HepG2 (cell line): ENCODE measurements around the gene ACAA2. TPM values are rescaled to one million over a fixed set of nuclear protein-coding genes. Genes with fewer than 3 reads are reported as not detected.

ENCODE experiments used
- ARID5B ChIP-seq: IDR thresholded peaks from 2 replicates; pipeline ENCODE4 v1.4.0; 2020; ENCODE audit warnings: mild to moderate bottlenecking, missing genetic modification reagents
- BCLAF1 ChIP-seq: fragments of 450-650 bp; IDR thresholded peaks from 2 replicates; pipeline ENCODE4 v1.6.1; 2017; ENCODE audit warnings: mild to moderate bottlenecking
- ELK4 ChIP-seq: sonication (generic); formaldehyde crosslinking; IDR thresholded peaks from 2 replicates; pipeline ENCODE4 v1.9.0; 2021; ENCODE audit warnings: missing genetic modification reagents, borderline replicate concordance
- GATA4 ChIP-seq: sonication (generic); IDR thresholded peaks from 2 replicates; pipeline ENCODE4 v1.6.1; 2016; ENCODE audit warnings: antibody characterized with exemption, low read depth, borderline replicate concordance
- KAT2B ChIP-seq: fragments of 150-350 bp; IDR thresholded peaks from 2 replicates; pipeline ENCODE4 v1.6.1; 2014; ENCODE audit warnings: low read depth, low read length, borderline replicate concordance
- MAFG ChIP-seq: sonication (generic); formaldehyde crosslinking; IDR thresholded peaks from 2 replicates; pipeline ENCODE4 v1.5.1; 2020; ENCODE audit warnings: mild to moderate bottlenecking, missing genetic modification reagents
- MYC ChIP-seq: sonication (generic); formaldehyde crosslinking; IDR thresholded peaks from 2 replicates; pipeline ENCODE4 v1.9.0; 2021; ENCODE audit warnings: missing genetic modification reagents, borderline replicate concordance
- SALL2 ChIP-seq: sonication (generic); formaldehyde crosslinking; IDR thresholded peaks from 2 replicates; pipeline ENCODE4 v1.8.1; 2023; ENCODE audit warnings: mild to moderate bottlenecking, missing genetic modification reagents, inconsistent platforms
- SCMH1 ChIP-seq: sonication (generic); formaldehyde crosslinking; IDR thresholded peaks from 2 replicates; pipeline ENCODE4 v1.9.0; 2021; ENCODE audit warnings: missing genetic modification reagents, mild to moderate bottlenecking, borderline replicate concordance
- SMAD3 ChIP-seq: sonication (generic); formaldehyde crosslinking; IDR thresholded peaks from 2 replicates; pipeline ENCODE4 v1.4.0; 2020; ENCODE audit warnings: missing genetic modification reagents
- SOX13 ChIP-seq, 3 experiments: fragments of 450-650 bp in 1 of 3; sonication (generic) in 1 of 3; formaldehyde crosslinking in 1 of 3; IDR thresholded peaks in 2 of 3; conservative IDR thresholded peaks in 1 of 3; 2 replicates each; pipeline versions ENCODE4 v1.5.0 to v1.6.1; 2016 to 2020; ENCODE audit warnings: antibody characterized with exemption in 1 of 3, mild to moderate bottlenecking in 1 of 3, missing compliant biosample characterization in 1 of 3, missing genetic modification reagents in 1 of 3, moderate library complexity in 1 of 3
- THAP11 ChIP-seq: IDR thresholded peaks from 2 replicates; pipeline ENCODE4 v1.6.1; 2016; ENCODE audit warnings: missing biosample characterization, missing genetic modification reagents
- ZBTB21 ChIP-seq: sonication (generic); formaldehyde crosslinking; IDR thresholded peaks from 2 replicates; pipeline ENCODE4 v1.4.0; 2020; ENCODE audit warnings: missing genetic modification reagents
- ZNF17 ChIP-seq: sonication (generic); formaldehyde crosslinking; IDR thresholded peaks from 2 replicates; pipeline ENCODE4 v1.5.0; 2020; ENCODE audit warnings: mild to moderate bottlenecking, missing genetic modification reagents
- ZNF282 ChIP-seq: fragments of 450-650 bp; IDR thresholded peaks from 2 replicates; pipeline ENCODE4 v1.6.1; 2018; ENCODE audit not compliant: partially characterized antibody
- ZNF430 ChIP-seq: sonication (generic); formaldehyde crosslinking; IDR thresholded peaks from 2 replicates; pipeline ENCODE4 v1.9.0; 2021; ENCODE audit warnings: mild to moderate bottlenecking, missing genetic modification reagents
- ZNF503 ChIP-seq: sonication (generic); formaldehyde crosslinking; IDR thresholded peaks from 2 replicates; pipeline ENCODE4 v1.4.0; 2020; ENCODE audit warnings: missing genetic modification reagents
- ZNF589 ChIP-seq: sonication (generic); formaldehyde crosslinking; conservative IDR thresholded peaks from 2 replicates; pipeline ENCODE4 v1.8.0; 2022; ENCODE audit warnings: mild to moderate bottlenecking, moderate library complexity, missing genetic modification reagents
- ZNF792 ChIP-seq: IDR thresholded peaks from 2 replicates; pipeline ENCODE4 v1.6.1; 2016
- polyA plus RNA-seq, 8 experiments: library from polyadenylated mRNA; depleted of rRNA in 3 of 8; stranded (reverse) in 7 of 8; unstranded in 1 of 8; fragments of >200 nt; fragmentation: Illumina TruSeq in 4 of 8; extraction: Trizol in 4 of 8; gene quantifications; 2 replicates each; pipeline versions ENCODE4 v1.2.1 to v1.2.3, GENCODE V29; 2011 to 2016; ENCODE audit warnings: low read depth in 4 of 8, missing spikeins in 1 of 8, mixed read lengths in 1 of 8; ENCODE audit not compliant: insufficient read depth in 1 of 8
- total RNA-seq, 5 experiments: library from RNA; depleted of rRNA; stranded (reverse); fragments of >200 nt; fragmentation: Illumina TruSeq; extraction: Trizol; gene quantifications; 2 replicates each; pipeline ENCODE4 v1.2.3, GENCODE V29; 2016; ENCODE audit warnings: low read depth in 1 of 5

Gene ACAA2
- total and polyA plus RNA-seq, 2 of the 13 experiments (the other 11 are each of a cell fraction or from before 2014, with no cell fraction given): 51.6 to 182 TPM

- TF ChIP-seq ARID5B: peak; percentile 55; the same call in 1 of the 2 replicates
- no peak for TF ChIP-seq ELK4 (CRISPR knock-in tag)
- TF ChIP-seq GATA4: no peak; the same call in 1 of the 2 replicates
- no peak for TF ChIP-seq ZBTB21
- TF ChIP-seq ZNF792: no peak
- peak; percentile 63 for TF ChIP-seq SALL2 (CRISPR knock-in tag)
- no peak for TF ChIP-seq ZNF17 (CRISPR knock-in tag)
- TF ChIP-seq ZNF589 (CRISPR knock-in tag): no peak
- TF ChIP-seq SOX13 (IDR thresholded peaks at IDR 0.05): no peak
- no peak; a peak in 1 of 4 replicates for TF ChIP-seq SOX13 (CRISPR knock-in tag; conservative IDR thresholded peaks at IDR 0.05 in 1 of 2, IDR thresholded peaks at IDR 0.05 in 1 of 2)
- TF ChIP-seq BCLAF1: no peak
- TF ChIP-seq ZNF503: 0 out of 2 replicates have a peak, but pooled peaks have one; percentile 31
- TF ChIP-seq KAT2B: no peak
- no peak for TF ChIP-seq MAFG (CRISPR knock-in tag)
- no peak; the same call in 1 of the 2 replicates for TF ChIP-seq ZNF430 (CRISPR knock-in tag)
- no peak for TF ChIP-seq ZNF282
- TF ChIP-seq MYC (CRISPR knock-in tag): peak; percentile 61
- TF ChIP-seq THAP11 (CRISPR knock-in tag): 0 out of 2 replicates have a peak, but pooled peaks have one; percentile 27
- TF ChIP-seq SCMH1 (CRISPR knock-in tag): no peak
- no peak; the same call in 1 of the 2 replicates for TF ChIP-seq SMAD3 (CRISPR knock-in tag)
These were observed at the start of gene ACAA2 (continued) for GRCh38 chr18:49813319-49814146.
